ENCODE results near the gene HOXC9. TPM values are rescaled to one million over a fixed set of nuclear protein-coding genes. Genes with fewer than 3 reads are reported as not detected.

The HOXC9 gene
- total RNA-seq, 4 donors from 2014 or later, result 1.7 to 13.2 (median 1.9) TPM; not detected in 1

GRCh38 chr12:53976172-53976822 is 23.7 kb upstream of the HOXC9 start:
- no peak overlapping the region for H3K27ac ChIP-seq
- peaks cover 0 to 58% of the 10 kb centered on the region in 2 donors for H3K27me3 ChIP-seq
- H3K4me3 ChIP-seq, result no peak overlapping the region
- H3K4me1 ChIP-seq, result peaks cover 0 to 34% (median 16%) of the 10 kb centered on the region in 4 donors
- H3K9me3 ChIP-seq, result peaks cover 0 to 6% (median 0%) of the 10 kb centered on the region in 4 donors
- TF ChIP-seq CTCF (IDR thresholded peaks at IDR 0.05), result no peak
- TF ChIP-seq POLR2A (IDR thresholded peaks at IDR 0.05), result no peak
- no peaks in the 10 kb centered on the region for H3K36me3 ChIP-seq
- no peak for DNase-seq

- Histone ChIP-seq H3K4me3 (no peak overlapping the region), H3K9me3 (peaks cover 0 to 6% (median 0%) of the 10 kb centered on the region in 4 donors), H3K27ac (no peak overlapping the region), H3K36me3 (no peaks in the 10 kb centered on the region), H3K27me3 (peaks cover 0 to 56% of the 10 kb centered on the region in 2 donors), H3K4me1 (peaks cover 0 to 34% (median 16%) of the 10 kb centered on the region in 4 donors)
- no peak for DNase-seq
- no peak for TF ChIP-seq CTCF (IDR thresholded peaks at IDR 0.05)
- no peak for TF ChIP-seq POLR2A (IDR thresholded peaks at IDR 0.05)
Observed at GRCh38 chr12:53976823-53977595, 23.0 kb upstream of the HOXC9 start.

- H3K4me3 ChIP-seq, result peak overlapping the region in 2 of 4 donors; percentile 24 to 29
- H3K36me3 ChIP-seq, result no peaks in the 10 kb centered on the region
- TF ChIP-seq CTCF (IDR thresholded peaks at IDR 0.05) (no peak), POLR2A (IDR thresholded peaks at IDR 0.05) (no peak)
- H3K27ac ChIP-seq, result peak overlapping the region in 2 of 4 donors; percentile 70
- H3K4me1 ChIP-seq, result peaks cover 0 to 34% (median 16%) of the 10 kb centered on the region in 4 donors
- no peak for DNase-seq
- H3K27me3 ChIP-seq, result peaks cover 0 to 51% of the 10 kb centered on the region in 2 donors
- peaks cover 0 to 6% (median 0%) of the 10 kb centered on the region in 4 donors for H3K9me3 ChIP-seq
Observed at GRCh38 chr12:53977596-53978445, 22.1 kb upstream of the HOXC9 start.

GRCh38 chr12:53978477-53979356 is 21.2 kb upstream of the HOXC9 start:
- no peak for TF ChIP-seq CTCF (IDR thresholded peaks at IDR 0.05)
- peak in 1 of 2 donors; percentile 20 for TF ChIP-seq POLR2A (IDR thresholded peaks at IDR 0.05)
- DNase-seq, result peak in 2 of 3 donors; percentile 71 to 81
- H3K4me3 ChIP-seq, result peak overlapping the region in 2 of 4 donors; percentile 24 to 29
- H3K27ac ChIP-seq, result peak overlapping the region in 2 of 4 donors; percentile 70
- peaks cover 0 to 32% (median 13%) of the 10 kb centered on the region in 4 donors for H3K4me1 ChIP-seq
- peaks cover 0 to 51% of the 10 kb centered on the region in 2 donors for H3K27me3 ChIP-seq
- H3K9me3 ChIP-seq, result peaks cover 0 to under 1% (median 0%) of the 10 kb centered on the region in 4 donors
- no peaks in the 10 kb centered on the region for H3K36me3 ChIP-seq
